Testis (tissue), 2 donors: ENCODE results near the gene LDLRAD4.

Experiments
- POLR2A ChIP-seq: fragments of 450-650 bp; IDR thresholded peaks from one replicate; pipeline ENCODE4 v1.6.1; 2017; ENCODE audit warnings: antibody characterized with exemption, mild to moderate bottlenecking, moderate library complexity
- TF ChIP-seq, protein P1 (sequence below), 3 experiments: fragments of 450-650 bp in 2 of 3; fragments of 200-600 bp in 1 of 3; sonication (generic) in 1 of 3; IDR thresholded peaks; one replicate each; pipeline ENCODE4 v1.5.1; 2016 to 2019; ENCODE audit warnings: antibody characterized with exemption in 3 of 3, mild to moderate bottlenecking in 2 of 3, moderate library complexity in 1 of 3

DNA sequence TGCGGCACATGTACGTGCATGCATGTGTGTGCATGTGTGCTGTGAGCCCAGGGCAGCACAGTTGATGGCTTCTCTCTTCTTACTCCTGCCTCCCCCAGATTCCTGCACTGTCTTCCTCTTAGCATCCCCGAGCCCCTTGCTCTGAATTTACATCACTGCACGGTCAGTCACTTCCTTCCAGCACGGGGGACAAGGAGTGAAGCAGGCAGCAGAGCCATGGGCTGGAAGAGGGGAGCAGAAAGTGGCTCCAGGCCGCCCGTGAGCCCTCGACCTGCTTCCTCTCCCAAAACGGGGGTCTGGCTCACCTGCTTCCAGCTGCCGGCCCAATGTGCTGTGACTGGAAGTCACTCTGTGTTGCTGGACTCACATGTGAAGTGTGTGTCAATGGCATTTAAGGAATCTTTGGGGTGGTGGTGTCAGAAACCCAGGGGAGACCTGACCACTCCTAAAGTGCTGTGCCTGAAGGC, 401.7 kb downstream of the LDLRAD4 start:
- TF ChIP-seq, protein P1, sequence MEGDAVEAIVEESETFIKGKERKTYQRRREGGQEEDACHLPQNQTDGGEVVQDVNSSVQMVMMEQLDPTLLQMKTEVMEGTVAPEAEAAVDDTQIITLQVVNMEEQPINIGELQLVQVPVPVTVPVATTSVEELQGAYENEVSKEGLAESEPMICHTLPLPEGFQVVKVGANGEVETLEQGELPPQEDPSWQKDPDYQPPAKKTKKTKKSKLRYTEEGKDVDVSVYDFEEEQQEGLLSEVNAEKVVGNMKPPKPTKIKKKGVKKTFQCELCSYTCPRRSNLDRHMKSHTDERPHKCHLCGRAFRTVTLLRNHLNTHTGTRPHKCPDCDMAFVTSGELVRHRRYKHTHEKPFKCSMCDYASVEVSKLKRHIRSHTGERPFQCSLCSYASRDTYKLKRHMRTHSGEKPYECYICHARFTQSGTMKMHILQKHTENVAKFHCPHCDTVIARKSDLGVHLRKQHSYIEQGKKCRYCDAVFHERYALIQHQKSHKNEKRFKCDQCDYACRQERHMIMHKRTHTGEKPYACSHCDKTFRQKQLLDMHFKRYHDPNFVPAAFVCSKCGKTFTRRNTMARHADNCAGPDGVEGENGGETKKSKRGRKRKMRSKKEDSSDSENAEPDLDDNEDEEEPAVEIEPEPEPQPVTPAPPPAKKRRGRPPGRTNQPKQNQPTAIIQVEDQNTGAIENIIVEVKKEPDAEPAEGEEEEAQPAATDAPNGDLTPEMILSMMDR (IDR thresholded peaks at IDR 0.05), result no peak
- no peak for TF ChIP-seq POLR2A
